ENCODE measurements around the gene GLG1.
A peak's percentile ranks its signal among the peaks of the same experiment; 100 is the strongest.

Gene GLG1

GRCh38 chr16:74608944-74609343 lies 2.0 kb upstream of the GLG1 start:
- DNase-seq (ENCODE audit: low spot score) = no peak

GRCh38 chr16:74608381-74608780 lies 1.5 kb upstream of the GLG1 start:
- DNase-seq (ENCODE audit: low spot score) = no peak

- DNase-seq (ENCODE audit: low spot score) = no peak
Observed at GRCh38 chr16:74607962-74608356, 1.0 kb upstream of the GLG1 start.

GRCh38 chr16:74607310-74607961 lies 522 bp upstream of the GLG1 start:
- no peak for DNase-seq (ENCODE audit: low spot score)

- DNase-seq (ENCODE audit: low spot score) = no peak
Observed at GRCh38 chr16:74605746-74606520, 981 bp downstream of the GLG1 start.

- DNase-seq (ENCODE audit: low spot score) = no peak
Observed at GRCh38 chr16:74605332-74605731, 1.6 kb downstream of the GLG1 start.

GRCh38 chr16:74603848-74604247 lies 3.1 kb downstream of the GLG1 start:
- no peak for DNase-seq (ENCODE audit: low spot score)

GRCh38 chr16:74601126-74601871 lies 5.6 kb downstream of the GLG1 start:
- no peak for DNase-seq (ENCODE audit: low spot score)

- no peak for DNase-seq (ENCODE audit: low spot score)
Observed at GRCh38 chr16:74596586-74596985, 10.3 kb downstream of the GLG1 start.

GRCh38 chr16:74592847-74593246 lies 14.1 kb downstream of the GLG1 start:
- no peak for DNase-seq (ENCODE audit: low spot score)

GRCh38 chr16:74591876-74592650 lies 14.9 kb downstream of the GLG1 start:
- no peak for DNase-seq (ENCODE audit: low spot score)

GRCh38 chr16:74586948-74587347 lies 20.0 kb downstream of the GLG1 start:
- DNase-seq (ENCODE audit: low spot score) = no peak

- DNase-seq (ENCODE audit: low spot score) = no peak
Observed at GRCh38 chr16:74585846-74586443, 21.0 kb downstream of the GLG1 start.

- no peak for DNase-seq (ENCODE audit: low spot score)
Observed at GRCh38 chr16:74583926-74584666, 22.8 kb downstream of the GLG1 start.

GRCh38 chr16:74582970-74583369 lies 23.9 kb downstream of the GLG1 start:
- no peak for DNase-seq (ENCODE audit: low spot score)

GRCh38 chr16:74580833-74581232 lies 26.1 kb downstream of the GLG1 start:
- DNase-seq (ENCODE audit: low spot score) = no peak

- no peak for DNase-seq (ENCODE audit: low spot score)
Observed at GRCh38 chr16:74578838-74579237, 28.1 kb downstream of the GLG1 start.

- DNase-seq (ENCODE audit: low spot score) = no peak
Observed at GRCh38 chr16:74578433-74578832, 28.5 kb downstream of the GLG1 start.

- peak; percentile 33 for DNase-seq (ENCODE audit: low spot score)
Observed at GRCh38 chr16:74577882-74578366, 29.0 kb downstream of the GLG1 start.

- DNase-seq (ENCODE audit: low spot score) = no peak
Observed at GRCh38 chr16:74575807-74576643, 30.9 kb downstream of the GLG1 start.
